Measurements from ENCODE around the gene NUPR1. TPM values are rescaled to one million over a fixed set of nuclear protein-coding genes. Genes with fewer than 3 reads are reported as not detected.
"Not testable (repeated sequence)": the region's sequence is repeated elsewhere in the genome, so short reads cannot be mapped to it uniquely, and the experiment has no call there.

Gene NUPR1
- polyA plus RNA-seq, 6 donors from 2014 or later = not detected

DNA sequence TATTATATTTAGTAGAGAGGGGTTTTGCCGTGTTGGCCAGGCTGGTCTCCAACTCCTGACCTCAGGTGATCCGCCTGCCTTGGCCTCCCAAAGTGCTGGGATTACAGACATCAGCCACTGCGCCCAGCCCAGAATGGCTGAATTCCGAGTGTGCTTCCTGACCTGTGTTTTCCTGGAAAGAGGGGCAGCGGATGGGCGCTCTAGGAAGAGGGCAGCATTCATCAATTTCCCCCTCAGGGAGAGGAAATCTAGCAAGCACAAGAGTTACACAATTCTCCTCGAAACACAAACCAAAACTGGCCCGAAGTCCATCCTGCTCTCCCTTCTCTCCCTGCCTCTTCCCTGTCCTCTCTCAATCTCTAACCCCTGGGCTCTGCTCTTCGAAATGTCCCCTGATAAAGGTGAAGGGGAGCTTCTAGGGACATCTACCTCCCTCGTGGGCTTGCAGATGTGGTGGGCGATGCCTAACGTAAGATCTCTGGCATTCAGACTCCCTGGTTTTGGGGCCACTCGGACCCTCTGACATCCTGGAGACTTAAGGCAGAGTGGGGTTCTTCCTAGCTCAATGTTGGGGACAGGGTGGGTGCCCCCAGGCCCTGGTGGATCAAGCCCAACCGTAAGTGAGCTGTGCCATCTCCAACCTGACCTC lies 33.2 kb downstream of the NUPR1 start:
- no peaks in the 10 kb centered on the region for H3K36me3 Mint-ChIP-seq
- DNase-seq = no peak

DNA sequence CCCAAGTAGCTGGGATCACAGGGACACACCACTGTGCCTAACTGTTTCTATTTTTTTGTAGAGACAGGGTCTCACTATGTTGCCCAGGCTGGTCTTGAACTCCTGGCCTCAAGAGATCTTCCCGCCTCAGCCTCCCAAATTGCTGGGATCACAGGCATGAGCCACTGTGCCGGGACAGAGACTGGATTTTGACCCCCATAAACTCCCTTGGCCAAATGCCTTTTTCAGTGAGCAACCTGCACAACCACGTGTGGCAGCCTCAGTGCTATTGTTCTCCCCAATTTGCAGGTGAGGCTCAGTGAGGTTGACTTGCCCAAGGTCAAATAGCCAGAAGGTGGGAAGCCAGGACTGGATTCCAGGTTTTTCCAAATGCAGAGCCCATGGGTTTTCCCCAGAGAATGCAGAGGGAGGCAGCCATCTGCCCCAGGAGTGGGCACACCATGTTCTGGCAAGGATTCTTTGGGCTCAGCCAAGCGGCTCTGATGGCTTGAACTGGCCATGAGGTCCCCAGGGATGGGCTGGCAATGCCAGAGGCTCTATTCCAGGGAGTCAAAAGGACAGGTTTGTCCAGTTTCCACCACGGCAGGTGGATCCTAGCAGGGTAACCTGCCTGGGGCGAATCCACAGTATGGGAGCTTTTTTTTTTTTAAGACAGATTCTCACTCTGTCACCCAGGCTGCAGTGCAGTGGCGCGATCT lies 33.9 kb downstream of the NUPR1 start:
- Mint-ChIP-seq H3K27me3 (peaks cover 0 to 6% (median 4%) of the 10 kb centered on the region in 3 donors), H3K9me3 (no peaks in the 10 kb centered on the region), H3K27ac (peak overlapping the region in 1 of 6 donors; percentile 47), H3K36me3 (no peaks in the 10 kb centered on the region), H3K4me3 (no peak overlapping the region), H3K4me1 (peaks cover 17 to 33% (median 29%) of the 10 kb centered on the region in 3 donors)
- DNase-seq (no peak), ATAC-seq (ENCODE audit: low read depth in 2 of 2) (no peak)

More for the DNA sequence above, 33.2 kb downstream of the NUPR1 start:
- H3K4me1 Mint-ChIP-seq = peaks cover 12 to 25% (median 22%) of the 10 kb centered on the region in 3 donors
- H3K27ac Mint-ChIP-seq = peak overlapping the region in 1 of 6 donors; percentile 58
- no peak for ATAC-seq (ENCODE audit: low read depth in 2 of 2)
- peaks cover 0 to 11% (median 4%) of the 10 kb centered on the region in 3 donors for H3K27me3 Mint-ChIP-seq
- no peaks in the 10 kb centered on the region for H3K9me3 Mint-ChIP-seq
- H3K4me3 Mint-ChIP-seq = no peak overlapping the region

DNA sequence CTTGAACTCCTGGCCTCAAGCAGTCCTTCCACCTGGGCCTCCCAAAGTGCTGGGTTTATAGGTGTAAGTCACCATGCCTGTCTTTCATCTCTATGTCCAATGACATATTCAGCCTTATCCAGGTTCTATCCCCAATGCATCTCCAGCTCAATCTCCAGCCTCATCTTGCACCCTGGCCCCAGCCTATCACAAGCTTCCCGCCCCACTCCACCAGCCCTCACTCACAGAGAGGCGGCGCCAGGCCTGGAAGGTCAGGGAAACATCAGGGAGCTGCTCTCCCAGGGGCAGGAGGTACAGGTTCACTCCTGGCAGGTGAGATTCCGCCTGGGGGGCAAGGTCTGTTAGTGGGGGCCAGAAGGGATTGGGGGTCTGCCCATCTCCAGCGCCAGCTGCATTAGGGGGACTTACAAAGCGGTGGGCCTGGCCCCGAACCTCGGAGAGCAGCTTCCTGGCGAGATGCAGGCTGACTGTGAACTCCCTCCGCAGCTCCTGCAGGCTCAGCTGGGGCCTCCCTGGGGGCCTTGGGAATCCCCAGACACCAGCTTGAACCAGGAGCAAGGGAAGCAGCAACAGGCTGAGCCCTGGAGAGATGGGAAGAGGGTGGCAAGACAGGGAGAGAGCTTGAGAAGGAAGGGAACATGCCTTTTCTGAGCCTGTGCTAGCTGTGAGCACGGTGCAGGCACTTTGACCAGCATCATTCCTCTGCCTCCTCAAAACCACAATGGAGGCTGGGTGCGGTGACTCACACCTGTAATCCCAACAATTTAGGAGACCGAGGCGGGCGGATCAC lies 35.1 kb downstream of the NUPR1 start:
- peaks cover 0 to 6% (median 4%) of the 10 kb centered on the region in 3 donors for H3K27me3 Mint-ChIP-seq
- ATAC-seq (ENCODE audit: low read depth in 2 of 2) = no peak
- no peak overlapping the region for H3K4me3 Mint-ChIP-seq
- no peaks in the 10 kb centered on the region for H3K36me3 Mint-ChIP-seq
- H3K4me1 Mint-ChIP-seq = peaks cover 18 to 37% (median 31%) of the 10 kb centered on the region in 3 donors
- H3K27ac Mint-ChIP-seq = peak overlapping the region in 1 of 6 donors; percentile 73
- DNase-seq = no peak
- H3K9me3 Mint-ChIP-seq = no peaks in the 10 kb centered on the region

DNA sequence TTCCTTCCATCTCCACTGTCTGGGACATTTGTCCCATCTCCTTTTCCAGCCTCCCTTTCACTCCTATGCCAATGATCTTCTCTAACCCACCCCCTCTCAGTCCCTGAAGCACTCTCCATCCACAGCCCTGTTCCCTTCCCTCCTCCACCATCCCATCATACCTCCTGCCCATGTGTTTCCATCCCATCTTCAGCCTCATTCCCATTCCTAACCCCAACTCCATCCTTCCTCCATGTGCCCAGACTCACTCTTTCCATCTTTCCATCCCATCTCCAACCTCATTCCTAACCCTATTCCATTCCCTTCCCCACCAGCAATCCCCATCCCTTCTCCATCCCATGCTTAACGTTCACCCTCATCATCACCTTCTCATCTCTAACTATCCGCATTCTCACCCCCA lies 36.5 kb downstream of the NUPR1 start:
- no peak overlapping the region for H3K4me3 Mint-ChIP-seq
- H3K36me3 Mint-ChIP-seq = no peaks in the 10 kb centered on the region
- no peak for DNase-seq
- H3K4me1 Mint-ChIP-seq = peaks cover 14 to 29% (median 23%) of the 10 kb centered on the region in 3 donors
- H3K27me3 Mint-ChIP-seq = peaks cover 0 to 6% (median 4%) of the 10 kb centered on the region in 3 donors
- H3K9me3 Mint-ChIP-seq = no peaks in the 10 kb centered on the region
- no peak overlapping the region for H3K27ac Mint-ChIP-seq
- ATAC-seq (ENCODE audit: low read depth in 2 of 2) = no peak

DNA sequence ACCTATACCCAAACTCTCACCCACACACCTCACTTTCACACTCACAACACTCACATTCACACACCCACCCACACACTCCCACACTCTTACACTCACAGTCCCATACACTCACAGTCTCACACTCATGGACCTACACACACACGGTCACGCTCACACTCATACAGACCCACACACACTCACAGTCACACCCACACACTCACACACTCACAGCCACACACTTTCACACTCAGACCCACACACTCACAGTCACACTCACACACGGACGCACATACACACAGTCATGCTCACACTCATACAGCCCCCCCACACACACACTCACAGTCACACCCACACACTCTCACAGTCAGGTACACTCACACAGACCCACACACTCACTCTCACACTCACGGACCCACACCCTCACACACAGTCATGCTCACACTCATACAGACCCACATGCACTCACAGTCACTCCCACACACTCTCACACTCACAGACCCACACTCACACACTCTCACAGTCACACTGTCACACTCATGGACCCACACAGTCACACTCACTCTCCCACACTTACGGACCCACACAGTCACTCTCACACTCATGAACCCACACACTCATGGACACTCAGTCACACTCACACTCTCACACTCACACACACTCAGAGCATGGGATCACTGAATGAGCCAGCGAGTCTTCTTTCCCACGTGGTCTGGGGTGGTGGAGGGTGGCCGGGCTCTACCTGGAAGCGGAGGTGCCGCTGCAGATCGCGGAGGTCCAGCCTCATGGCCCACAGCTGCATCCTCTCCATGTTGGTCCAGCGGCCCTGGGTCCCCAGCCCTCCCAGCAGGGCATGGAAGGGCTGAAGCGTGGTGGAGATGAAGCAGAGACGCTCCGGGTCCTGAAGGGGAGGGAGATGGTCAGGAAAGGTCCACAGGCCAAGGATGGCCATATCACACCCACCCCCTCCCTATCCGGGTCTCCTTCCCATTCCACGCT lies 37.2 kb downstream of the NUPR1 start:
- Mint-ChIP-seq H3K4me3 (no peak overlapping the region), H3K27me3 (peaks cover 0 to 2% (median 0%) of the 10 kb centered on the region in 3 donors), H3K36me3 (no peaks in the 10 kb centered on the region), H3K27ac (no peak overlapping the region), H3K4me1 (peaks cover 13 to 28% (median 15%) of the 10 kb centered on the region in 3 donors), H3K9me3 (no peaks in the 10 kb centered on the region)
- no peak for ATAC-seq (ENCODE audit: low read depth in 2 of 2)
- DNase-seq = no peak

DNA sequence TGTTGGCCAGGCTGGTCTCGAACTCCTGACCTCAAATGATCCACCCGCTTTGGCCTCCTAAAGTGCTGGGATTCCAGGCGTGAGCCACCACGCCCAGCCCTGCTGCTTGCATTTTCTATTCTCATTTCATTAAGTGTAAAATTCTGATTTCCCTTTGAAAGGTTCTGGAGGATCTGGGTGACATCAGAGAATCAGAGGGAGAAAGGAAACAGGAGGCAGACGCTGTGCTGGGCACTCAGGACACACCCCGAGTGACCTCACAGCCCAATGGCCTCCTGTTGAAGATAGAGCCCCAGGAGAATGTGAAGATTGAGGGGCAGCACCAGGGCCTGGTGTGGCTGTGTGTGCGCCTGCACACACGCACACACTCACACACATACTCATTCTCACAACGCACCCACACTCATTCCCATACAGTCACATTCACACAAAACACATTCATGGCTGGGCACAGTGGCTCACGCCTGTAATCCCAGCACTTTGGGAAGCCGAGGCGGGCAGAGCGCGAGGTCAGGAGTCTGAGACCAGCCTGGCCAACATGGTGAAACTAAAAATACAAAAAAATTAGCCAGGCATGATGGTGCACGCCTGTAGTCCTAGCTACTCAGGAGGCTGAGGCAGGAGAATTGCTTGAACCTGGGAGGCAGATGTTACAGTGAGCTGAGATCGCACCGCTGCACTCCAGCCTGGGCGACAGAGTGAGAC lies 38.1 kb downstream of the NUPR1 start:
- H3K27me3 Mint-ChIP-seq; ATAC-seq (ENCODE audit: low read depth in 2 of 2); H3K4me3 Mint-ChIP-seq; H3K9me3 Mint-ChIP-seq; H3K36me3 Mint-ChIP-seq; DNase-seq: not testable (repeated sequence)
- Mint-ChIP-seq H3K4me1 (peaks cover 11 to 27% (median 18%) of the 10 kb centered on the region in 3 donors), H3K27ac (peak overlapping the region in 4 of 6 donors; percentile 39 to 68 (median 57))

DNA sequence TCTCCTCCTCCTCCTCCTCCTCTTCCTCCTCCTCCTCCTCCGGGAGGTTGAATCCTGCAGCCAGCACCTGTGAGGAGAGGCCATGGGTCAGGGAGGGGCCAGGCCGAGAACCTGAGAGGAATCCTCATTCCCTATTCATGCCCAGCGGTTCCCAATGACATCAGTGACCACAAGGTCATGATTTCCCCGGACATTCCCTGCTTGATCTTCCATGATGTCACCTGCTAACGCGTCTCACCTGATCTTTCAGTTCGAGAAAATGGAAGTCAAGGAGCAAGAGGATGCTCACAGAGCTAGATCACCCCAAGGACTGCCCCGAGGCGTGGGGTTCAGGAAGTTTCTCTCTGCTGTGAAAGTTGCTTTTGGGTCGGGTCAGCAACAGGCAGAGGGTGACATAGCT lies 38.9 kb downstream of the NUPR1 start:
- peaks cover 19 to 34% (median 26%) of the 10 kb centered on the region in 3 donors for H3K4me1 Mint-ChIP-seq
- H3K27me3 Mint-ChIP-seq = no peaks in the 10 kb centered on the region
- H3K27ac Mint-ChIP-seq = peak overlapping the region in 1 of 6 donors; percentile 83
- DNase-seq (no peak), ATAC-seq (ENCODE audit: low read depth in 2 of 2) (no peak)
- H3K4me3 Mint-ChIP-seq = no peak overlapping the region
- H3K36me3 Mint-ChIP-seq = no peaks in the 10 kb centered on the region
- no peaks in the 10 kb centered on the region for H3K9me3 Mint-ChIP-seq

DNA sequence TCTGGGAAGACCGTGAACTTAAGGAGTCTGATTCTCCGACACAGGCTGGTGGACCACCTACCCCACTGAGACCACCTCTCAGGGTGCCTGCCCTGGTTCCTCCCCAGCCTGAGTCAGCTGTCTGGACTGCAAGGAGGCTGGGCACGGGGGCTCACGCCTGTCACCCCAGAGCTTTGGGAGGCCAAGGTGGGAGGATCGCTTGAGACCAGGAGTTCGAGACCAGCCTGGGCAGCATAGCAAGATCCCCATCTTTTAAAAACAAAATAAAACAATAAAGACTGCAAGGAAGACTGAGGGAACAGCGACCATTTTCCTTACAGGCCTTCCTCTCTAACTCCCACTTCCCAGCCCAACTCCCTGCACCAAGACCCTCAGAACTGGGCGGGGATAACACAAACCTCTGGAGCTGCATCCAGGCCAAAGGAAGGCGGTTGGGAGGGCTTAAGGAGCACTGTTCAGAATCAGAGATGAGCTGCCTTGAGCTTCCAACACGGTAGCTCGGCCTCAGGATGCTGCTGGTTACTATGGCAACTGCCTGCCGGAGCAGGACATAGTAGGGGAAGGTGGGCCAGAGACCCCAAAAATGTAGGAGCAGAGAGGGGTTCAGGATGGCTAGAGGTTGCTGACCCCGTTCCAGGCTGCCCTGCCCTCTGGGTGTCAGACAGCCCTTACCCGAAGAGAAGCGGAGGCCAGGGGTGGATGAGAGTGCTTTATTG lies 40.0 kb downstream of the NUPR1 start:
- H3K27ac Mint-ChIP-seq = peak overlapping the region in 1 of 6 donors; percentile 47
- H3K4me3 Mint-ChIP-seq = no peak overlapping the region
- peaks cover 29 to 44% (median 36%) of the 10 kb centered on the region in 3 donors for H3K4me1 Mint-ChIP-seq
- H3K36me3 Mint-ChIP-seq = no peaks in the 10 kb centered on the region
- no peak for DNase-seq
- H3K27me3 Mint-ChIP-seq = no peaks in the 10 kb centered on the region
- ATAC-seq (ENCODE audit: low read depth in 2 of 2) = no peak
- no peaks in the 10 kb centered on the region for H3K9me3 Mint-ChIP-seq

DNA sequence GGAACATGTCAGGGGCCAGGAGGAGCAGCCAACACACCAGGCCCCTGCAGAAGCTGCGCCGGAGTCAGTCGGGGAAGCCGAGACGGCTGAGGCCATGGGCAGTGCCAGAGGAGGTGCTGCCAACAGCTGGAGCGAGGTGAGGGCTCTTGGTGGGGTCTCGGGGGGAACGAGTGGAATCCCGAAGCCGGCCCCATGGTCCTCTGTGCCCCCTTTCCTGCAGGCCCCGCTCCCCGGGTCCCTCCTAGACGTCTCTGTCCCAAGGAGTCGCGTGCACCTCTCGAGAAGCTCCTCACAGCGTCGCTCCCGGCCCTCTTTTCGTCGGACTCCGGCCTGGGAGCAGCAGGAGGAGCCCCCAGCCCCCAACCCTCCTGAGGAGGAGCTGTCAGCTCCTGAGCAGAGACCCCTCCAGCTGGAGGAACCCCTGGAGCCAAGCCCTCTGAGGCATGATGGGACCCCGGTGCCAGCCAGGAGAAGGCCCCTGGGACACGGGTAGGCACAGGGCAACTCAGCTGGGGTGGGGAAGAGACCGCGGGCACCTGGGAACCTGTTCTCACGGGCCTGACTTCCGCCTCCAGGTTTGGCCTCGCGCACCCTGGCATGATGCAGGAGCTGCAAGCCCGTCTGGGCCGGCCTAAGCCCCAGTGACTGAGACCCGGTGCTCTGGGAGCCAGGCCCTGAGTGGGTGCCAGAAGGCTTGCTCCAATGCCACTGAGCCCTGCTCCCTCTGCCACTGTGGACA lies 40.7 kb downstream of the NUPR1 start:
- ATAC-seq (ENCODE audit: low read depth in 2 of 2) (no peak), DNase-seq (no peak)
- Mint-ChIP-seq H3K4me3 (no peak overlapping the region), H3K4me1 (peaks cover 31 to 52% (median 37%) of the 10 kb centered on the region in 3 donors), H3K27ac (peak overlapping the region in 2 of 6 donors; percentile 69 to 86), H3K9me3 (no peaks in the 10 kb centered on the region), H3K27me3 (no peaks in the 10 kb centered on the region), H3K36me3 (no peaks in the 10 kb centered on the region)

DNA sequence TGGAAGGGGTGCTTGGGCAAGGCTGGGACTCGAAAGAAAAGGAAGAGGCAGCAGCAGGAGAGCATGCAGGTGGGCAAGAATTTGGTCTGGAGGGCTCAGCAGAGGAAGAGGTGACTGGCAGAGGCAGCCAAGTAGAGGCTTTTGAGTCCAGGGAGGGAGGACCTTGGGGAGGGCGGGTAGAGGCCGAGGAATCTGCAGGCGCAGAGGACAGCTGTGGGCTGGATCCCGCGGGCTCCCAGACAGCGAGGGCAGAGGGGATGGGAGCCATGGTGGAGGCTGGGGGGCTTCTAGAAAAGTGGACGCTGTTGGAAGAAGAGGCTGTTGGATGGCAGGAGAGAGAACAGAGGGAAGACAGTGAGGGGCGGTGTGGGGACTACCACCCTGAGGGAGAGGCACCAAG lies 41.4 kb downstream of the NUPR1 start:
- Mint-ChIP-seq H3K4me1 (peaks cover 31 to 52% (median 37%) of the 10 kb centered on the region in 3 donors), H3K9me3 (no peaks in the 10 kb centered on the region), H3K4me3 (peak overlapping the region in 1 of 8 donors; percentile 16), H3K36me3 (no peaks in the 10 kb centered on the region), H3K27ac (peak overlapping the region in 3 of 6 donors; percentile 69 to 87 (median 78)), H3K27me3 (no peaks in the 10 kb centered on the region)
- DNase-seq = no peak
- no peak for ATAC-seq (ENCODE audit: low read depth in 2 of 2)

DNA sequence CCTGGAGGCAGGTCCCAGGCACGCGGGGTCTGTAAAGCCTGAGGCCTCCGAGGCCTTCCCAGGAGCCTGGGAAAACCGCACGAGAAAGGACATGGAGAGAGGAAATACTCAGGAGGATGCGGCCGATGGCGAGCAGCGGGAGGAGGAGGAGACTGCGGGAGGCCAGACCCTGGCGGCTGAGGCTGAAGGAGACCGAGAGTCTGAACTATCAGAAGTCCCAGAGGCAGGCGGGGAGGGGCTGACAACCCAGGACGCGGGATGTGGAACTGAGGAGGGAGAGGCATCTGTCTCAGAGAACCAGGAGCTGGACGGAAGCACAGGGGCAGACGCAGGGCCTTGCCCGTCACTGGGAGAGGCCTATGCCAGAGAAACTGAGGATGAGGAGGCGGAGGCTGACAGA lies 41.9 kb downstream of the NUPR1 start:
- Mint-ChIP-seq H3K36me3 (peaks cover 0 to 2% of the 10 kb centered on the region in 2 donors), H3K4me1 (peaks cover 36 to 57% (median 37%) of the 10 kb centered on the region in 3 donors), H3K4me3 (no peak overlapping the region), H3K27me3 (no peaks in the 10 kb centered on the region), H3K9me3 (no peaks in the 10 kb centered on the region), H3K27ac (peak overlapping the region in 3 of 6 donors; percentile 81 to 88 (median 88))
- no peak for ATAC-seq (ENCODE audit: low read depth in 2 of 2)
- DNase-seq = no peak

Measured in naive B cell (primary cell).